Kidney tubule cell (primary cell): ENCODE results near the gene NAV2.

Experiments used
- DNase-seq: peaks from one replicate; pipeline ENCODE4 v3.0.0-alpha.2; 2018; ENCODE audit warnings: low spot score

NAV2 gene

GRCh38 chr11:19808076-19808911 lies 95.7 kb downstream of the NAV2 start:
- no peak for DNase-seq

DNA sequence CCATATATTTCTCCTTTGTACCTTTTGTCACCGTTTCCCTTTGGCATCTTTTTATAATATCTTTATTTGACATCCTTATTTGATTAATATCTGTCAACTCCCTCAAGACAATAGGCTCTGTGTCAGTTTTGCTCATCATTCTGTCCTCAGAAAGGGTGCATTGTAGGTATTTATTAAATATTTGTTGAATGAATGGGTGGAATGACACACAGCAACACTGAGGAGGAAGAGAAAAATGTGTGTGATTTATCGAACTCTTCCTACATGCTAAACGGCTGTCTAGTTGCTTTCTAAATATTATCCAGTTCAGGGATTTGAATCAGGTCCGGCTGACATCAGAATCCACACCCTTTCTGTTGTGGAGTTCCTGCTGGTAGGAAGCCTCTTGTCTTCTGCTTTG lies 98.2 kb downstream of the NAV2 start:
- DNase-seq: peak; percentile 25

GRCh38 chr11:19811380-19811779 lies 98.7 kb downstream of the NAV2 start:
- DNase-seq: no peak

- no peak for DNase-seq
Observed at GRCh38 chr11:19812096-19812495, 99.5 kb downstream of the NAV2 start.

- DNase-seq: no peak
Observed at GRCh38 chr11:19812710-19813109, 100.1 kb downstream of the NAV2 start.

DNA sequence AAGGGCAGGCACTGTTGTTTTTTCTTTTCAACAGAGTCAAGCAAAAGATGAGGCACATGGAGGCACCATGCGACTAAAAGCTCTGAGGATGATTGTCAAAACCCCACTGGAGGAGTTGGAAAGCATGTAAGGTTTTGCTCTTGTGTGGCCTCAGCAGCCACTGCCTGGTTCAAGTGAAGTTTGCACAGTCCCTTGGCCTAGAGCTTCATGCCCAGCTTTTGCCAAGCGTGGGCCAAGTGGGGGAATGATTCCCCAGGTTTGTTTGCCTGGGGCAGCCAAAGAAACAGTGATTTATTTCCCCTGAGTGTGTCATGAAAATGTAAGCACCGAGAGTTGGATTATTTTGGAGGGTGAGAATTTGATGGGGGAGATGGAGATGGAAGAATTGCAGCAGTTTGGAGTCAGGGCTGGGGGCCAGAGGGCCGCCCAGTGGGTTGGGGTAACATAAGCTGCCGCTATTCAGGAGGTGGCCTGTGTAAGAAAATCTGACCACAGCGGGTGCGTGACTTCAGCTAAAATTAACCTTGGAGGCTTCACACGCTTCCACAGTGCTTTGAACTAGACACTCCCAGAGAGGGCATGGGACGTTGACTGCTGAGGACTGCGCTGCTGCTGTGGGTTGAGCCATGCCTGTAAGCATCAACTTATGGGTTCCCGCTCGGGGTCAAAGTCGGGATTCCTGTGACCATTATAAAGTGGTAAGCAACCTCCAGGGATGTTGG lies 100.7 kb downstream of the NAV2 start:
- DNase-seq: no peak

- no peak for DNase-seq
Observed at GRCh38 chr11:19814421-19814820, 101.8 kb downstream of the NAV2 start.

DNA sequence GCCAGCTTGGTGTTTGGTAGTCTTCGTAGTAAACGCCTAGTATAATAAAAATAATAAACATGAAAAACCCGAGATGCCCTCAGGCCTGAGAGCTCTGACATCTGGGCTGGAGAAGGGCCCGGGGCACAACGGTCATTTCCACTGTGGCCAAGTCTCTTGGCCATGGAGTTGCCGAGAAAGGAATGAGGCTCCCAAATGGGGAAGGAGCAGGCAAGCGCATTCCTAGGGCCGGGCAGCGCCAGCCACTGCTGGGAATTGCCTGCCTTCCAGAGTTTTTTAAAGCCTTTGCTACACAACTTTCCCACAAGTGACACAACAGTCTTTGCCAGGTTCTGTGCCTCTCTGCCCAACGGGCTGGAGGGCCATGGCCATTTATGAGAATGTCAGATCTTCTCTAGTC lies 103.4 kb downstream of the NAV2 start:
- DNase-seq: no peak

DNA sequence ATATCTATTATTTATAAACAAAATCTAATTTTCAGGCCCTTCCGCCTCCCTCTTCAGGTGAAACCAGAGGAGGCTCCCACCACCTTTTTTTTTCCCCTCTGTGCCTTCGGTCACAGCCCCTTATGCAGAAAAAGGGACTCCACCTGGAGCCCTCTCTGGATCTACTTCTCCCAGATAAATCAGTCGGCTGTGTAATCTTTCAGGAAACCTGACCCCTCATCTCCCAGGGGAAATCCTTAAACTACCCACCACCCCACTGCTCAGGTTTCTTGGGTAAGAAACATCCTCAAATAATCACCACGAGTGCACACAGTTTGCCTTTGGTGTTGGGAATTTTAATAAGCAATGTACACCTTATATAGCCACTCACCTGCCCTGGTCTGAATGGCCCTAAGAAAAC lies 104.2 kb downstream of the NAV2 start:
- no peak for DNase-seq

GRCh38 chr11:19817265-19817851 lies 104.7 kb downstream of the NAV2 start:
- DNase-seq: no peak

- no peak for DNase-seq
Observed at GRCh38 chr11:19817870-19818269, 105.2 kb downstream of the NAV2 start.

- DNase-seq: no peak
Observed at GRCh38 chr11:19818619-19819018, 106.0 kb downstream of the NAV2 start.

DNA sequence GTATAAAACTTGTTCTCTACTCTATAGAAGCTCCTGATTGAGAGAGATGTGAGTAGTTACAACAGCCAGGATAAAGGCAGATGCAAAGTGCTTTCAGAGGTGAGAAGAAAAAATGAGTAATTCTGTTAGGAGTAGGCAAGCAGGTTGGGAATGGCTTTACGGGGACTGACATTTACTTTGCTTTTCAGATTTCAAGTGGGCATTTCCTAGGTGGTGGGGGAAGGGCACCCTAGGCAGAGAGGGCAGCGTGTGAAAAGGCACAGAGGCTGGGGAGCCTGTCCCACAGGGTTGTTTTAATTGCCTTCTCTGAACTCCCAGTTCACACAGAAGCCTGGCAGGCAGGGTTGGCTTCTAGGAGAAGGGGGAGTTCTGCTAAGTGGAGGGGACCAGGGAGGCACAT lies 106.5 kb downstream of the NAV2 start:
- no peak for DNase-seq

GRCh38 chr11:19820100-19820499 lies 107.5 kb downstream of the NAV2 start:
- DNase-seq: peak; percentile 39

GRCh38 chr11:19821412-19821875 lies 108.8 kb downstream of the NAV2 start:
- DNase-seq: no peak

DNA sequence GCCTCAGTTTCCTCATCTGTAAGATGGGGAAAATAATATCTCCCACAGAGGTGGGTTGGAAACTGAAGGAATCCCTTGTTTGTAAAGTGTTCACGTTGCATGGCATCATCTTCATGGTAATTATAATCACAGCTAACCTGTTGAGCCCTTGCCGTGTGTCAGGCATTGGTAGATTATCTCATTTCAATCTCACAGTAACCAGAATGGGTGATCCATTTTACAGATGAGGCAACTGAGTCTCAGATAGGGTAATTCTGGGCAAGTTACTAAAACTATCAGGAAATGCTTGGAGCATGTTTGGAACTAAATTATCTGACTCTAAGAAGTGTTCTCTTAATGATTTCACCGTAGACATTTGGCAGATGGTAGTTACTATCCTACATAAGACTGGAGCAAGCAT lies 109.4 kb downstream of the NAV2 start:
- DNase-seq: no peak

GRCh38 chr11:19822531-19822930 lies 109.9 kb downstream of the NAV2 start:
- DNase-seq: no peak

- DNase-seq: no peak
Observed at GRCh38 chr11:19826606-19827005, 114.0 kb downstream of the NAV2 start.

GRCh38 chr11:19827399-19828135 lies 114.9 kb downstream of the NAV2 start:
- no peak for DNase-seq

GRCh38 chr11:19828382-19829108 lies 115.9 kb downstream of the NAV2 start:
- peak; percentile 35 for DNase-seq

- DNase-seq: peak; percentile 28
Observed at GRCh38 chr11:19829109-19829837, 116.6 kb downstream of the NAV2 start.
